Activated CD4-positive, alpha-beta T cell treated with anti-CD3 and anti-CD28 coated beads for 36 hours (primary cell): ENCODE data around the gene ZNF154. TPM values are rescaled to one million over a fixed set of nuclear protein-coding genes. Genes with fewer than 3 reads are reported as not detected.
"Not testable (repeated sequence)": the region's sequence is repeated elsewhere in the genome, so short reads cannot be mapped to it uniquely, and the experiment has no call there.

ENCODE experiments used
- ATAC-seq: fragments of 200-7000 bp; cut with Tn5 transposase; one replicate; pipeline ENCODE4 v1.10.0; 2021; ENCODE audit warnings: mild to moderate bottlenecking, moderate library complexity
- CTCF ChIA-PET: fragments of 350-600 bp; sonication (Branson Sonifier 250); formaldehyde crosslinking; loops from one replicate; lab custom pipeline; 2021; ENCODE audit warnings: antibody characterized with exemption; lab: Charles Lee
- POLR2A ChIA-PET: fragments of 350-600 bp; sonication (Branson Sonifier 250); formaldehyde crosslinking; loops from one replicate; lab custom pipeline; 2021; ENCODE audit warnings: antibody characterized with exemption, inconsistent platforms; lab: Charles Lee
- DNase-seq: peaks from one replicate; pipeline ENCODE4 v3.0.0-alpha.2; 2020
- H3K27ac Mint-ChIP-seq: one replicate; pipeline ENCODE4 v1.8.0; 2021; ENCODE audit warnings: mixed read lengths
- H3K27me3 Mint-ChIP-seq: one replicate; pipeline ENCODE4 v1.8.0; 2021; ENCODE audit warnings: mixed read lengths
- H3K36me3 Mint-ChIP-seq: one replicate; pipeline ENCODE4 v1.8.0; 2021; ENCODE audit warnings: low read depth, mixed read lengths
- H3K4me1 Mint-ChIP-seq: one replicate; pipeline ENCODE4 v1.8.0; 2021; ENCODE audit warnings: mixed read lengths
- H3K4me3 Mint-ChIP-seq: one replicate; pipeline ENCODE4 v1.8.0; 2021; ENCODE audit warnings: mild to moderate bottlenecking, moderate library complexity, mixed read lengths
- H3K9me3 Mint-ChIP-seq: one replicate; pipeline ENCODE4 v1.8.0; 2021; ENCODE audit warnings: low read depth, mixed read lengths
- intact Hi-C, 2 experiments: fragments of 100-400 bp; cut with DNase I in 1 of 2; cut with micrococcal nuclease in 1 of 2; formaldehyde crosslinking; loops; one replicate each; pipeline versions ENCODE4 v1.14.2 to v1.15.1; 2022 to 2024; cut with DNase I, micrococcal nuclease
- total RNA-seq, 2 experiments: library from RNA; stranded (reverse); gene quantifications; one replicate each; pipeline ENCODE4 v1.2.3, GENCODE V29; 2021

The ZNF154 gene
- 1 to 10 TPM; 4.4 to 5.0 TPM for total RNA-seq

DNA sequence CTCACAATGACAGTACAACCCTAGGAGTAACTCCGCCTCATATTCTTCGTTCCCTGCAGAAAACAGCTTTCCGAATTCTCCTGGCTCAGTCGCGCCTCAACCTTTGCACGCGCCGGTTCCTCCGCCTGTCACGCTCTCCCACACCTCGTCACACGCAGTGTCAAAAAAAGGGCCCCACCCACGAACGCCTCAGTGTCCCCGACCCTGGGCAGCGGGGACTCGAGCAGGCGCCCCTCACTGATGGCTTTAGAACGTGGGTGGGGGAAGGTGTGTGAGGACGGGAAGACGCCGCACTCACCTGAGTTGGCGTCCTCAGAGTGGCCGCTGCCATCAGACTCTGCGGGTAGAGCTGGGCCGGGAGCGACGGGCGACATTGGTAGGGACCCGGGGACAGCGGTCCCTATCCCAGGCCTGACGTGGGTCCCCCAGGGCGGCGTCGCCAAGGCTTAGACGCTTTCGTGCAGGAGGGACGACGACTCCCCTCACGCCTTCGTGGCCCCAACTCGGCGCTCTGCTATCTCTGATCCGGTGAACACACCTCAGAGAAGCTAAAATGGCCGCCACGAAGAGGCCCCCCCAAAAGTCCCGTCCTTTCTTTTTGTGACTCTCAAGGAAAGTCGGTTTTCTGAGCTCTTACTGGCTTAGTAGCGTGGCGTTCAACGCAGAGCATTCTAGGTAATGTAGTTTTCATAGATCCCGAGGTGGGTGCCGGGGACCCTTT is at the start of gene ZNF154:
Gene ZNF154 (minus strand): TSS at position 564 of the 721 bp plus-strand sequence. CDS start 233 bp downstream, at position 331.
- Mint-ChIP-seq H3K36me3 (peaks cover 55% of the 10 kb centered on the region), H3K4me3 (peak within 1 kb of the TSS; percentile 79), H3K27me3 (no peaks in the 10 kb centered on the region), H3K4me1 (peaks cover 26% of the 10 kb centered on the region), H3K9me3 (peaks cover 41% of the 10 kb centered on the region), H3K27ac (peak within 1 kb of the TSS; percentile 87)
- peak; percentile 76 for DNase-seq
- peak; percentile 94 for ATAC-seq
- CTCF ChIA-PET: interaction anchor here (0.5 to 1.3 kb wide), 3 partner anchors 17 to 320 kb away, joined by 3 read pairs; no protein-coding TSS in a partner anchor
- intact Hi-C loops: loop anchor here (1.0 to 2.0 kb wide), 3 partner anchors 18 to 28 kb away; partner anchors contain the start of genes ZNF671 (in 2 of the 2) and ZNF551 (in 1 of the 2)
- POLR2A ChIA-PET: interaction anchor here (0.9 to 1.0 kb wide), 4 partner anchors 27 to 319 kb away, joined by 3 to 7 read pairs (median 4); partner anchors contain the start of genes ZNF548, ZNF551 and ZNF587

DNA sequence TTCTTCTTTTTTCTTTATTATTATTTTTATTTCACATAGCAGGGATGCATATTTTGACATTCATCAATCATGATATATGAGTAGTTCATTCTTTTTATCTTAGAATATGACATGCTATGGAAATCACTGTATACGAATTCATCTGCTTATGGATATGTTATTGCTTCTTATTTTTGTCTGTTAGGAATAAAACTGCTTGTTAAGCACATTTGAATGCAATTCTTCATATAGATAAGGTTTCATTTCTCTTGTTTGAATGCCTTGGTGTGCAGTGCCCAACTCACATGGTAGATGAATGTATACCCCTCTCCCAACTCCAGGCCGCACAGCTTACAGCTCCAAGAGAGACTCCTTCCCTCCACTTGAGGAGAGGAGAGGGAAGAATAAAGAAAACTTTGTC is 48.9 kb upstream of the ZNF154 start:
- H3K4me3 Mint-ChIP-seq: no peak overlapping the region
- DNase-seq (no peak), ATAC-seq (no peak)
- CTCF ChIA-PET: no interaction called here
- no peaks in the 10 kb centered on the region for H3K27me3 Mint-ChIP-seq
- POLR2A ChIA-PET: no interaction called here
- H3K9me3 Mint-ChIP-seq: peaks cover 41% of the 10 kb centered on the region
- intact Hi-C loops: no loop called here
- no peak overlapping the region for H3K27ac Mint-ChIP-seq
- no peaks in the 10 kb centered on the region for H3K4me1 Mint-ChIP-seq
- H3K36me3 Mint-ChIP-seq: peaks cover 87% of the 10 kb centered on the region

GRCh38 chr19:57755031-57755430 is 46.0 kb upstream of the ZNF154 start:
- ChIA-PET CTCF (interaction anchor here (0.8 to 1.1 kb wide), 2 partner anchors 9 to 318 kb away, joined by 3 read pairs; no protein-coding TSS in a partner anchor), POLR2A (no interaction called here)
- intact Hi-C loops: no loop called here
- Mint-ChIP-seq H3K27ac (no peak overlapping the region), H3K4me1 (no peaks in the 10 kb centered on the region), H3K9me3 (peaks cover 62% of the 10 kb centered on the region), H3K36me3 (peaks cover 98% of the 10 kb centered on the region), H3K4me3 (no peak overlapping the region), H3K27me3 (no peaks in the 10 kb centered on the region)
- DNase-seq: no peak
- ATAC-seq: no peak

DNA sequence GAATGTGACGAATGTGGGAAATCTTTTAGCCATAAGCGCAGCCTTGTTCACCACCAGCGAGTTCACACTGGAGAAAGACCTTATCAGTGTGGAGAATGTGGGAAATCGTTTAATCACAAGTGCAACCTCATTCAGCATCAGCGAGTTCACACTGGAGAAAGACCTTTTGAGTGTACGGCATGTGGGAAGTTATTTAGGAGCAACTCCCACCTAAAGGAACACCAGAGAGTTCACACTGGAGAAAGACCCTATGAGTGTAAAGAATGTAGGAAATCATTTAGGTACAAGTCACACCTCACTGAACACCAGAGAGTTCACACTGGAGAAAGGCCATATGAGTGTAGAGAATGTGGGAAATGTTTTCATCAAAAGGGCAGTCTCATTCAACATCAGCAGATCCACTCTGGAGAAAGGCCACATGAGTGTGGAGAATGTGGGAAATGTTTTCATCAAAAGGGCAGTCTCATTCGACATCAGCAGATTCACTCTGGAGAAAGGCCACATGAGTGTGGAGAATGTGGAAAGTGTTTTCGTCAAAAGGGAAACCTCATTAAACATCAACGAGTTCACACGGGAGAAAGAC is 45.2 kb upstream of the ZNF154 start:
- POLR2A ChIA-PET: no interaction called here
- peaks cover 3% of the 10 kb centered on the region for H3K4me1 Mint-ChIP-seq
- ATAC-seq: no peak
- H3K9me3 Mint-ChIP-seq: peaks cover 61% of the 10 kb centered on the region
- intact Hi-C loops: no loop called here
- H3K36me3 Mint-ChIP-seq: peaks cover 98% of the 10 kb centered on the region
- H3K4me3 Mint-ChIP-seq: no peak overlapping the region
- CTCF ChIA-PET: no interaction called here
- DNase-seq: no peak
- no peaks in the 10 kb centered on the region for H3K27me3 Mint-ChIP-seq
- H3K27ac Mint-ChIP-seq: no peak overlapping the region

- H3K36me3 Mint-ChIP-seq: peaks cover 66% of the 10 kb centered on the region
- ATAC-seq (no peak), DNase-seq (no peak)
- no peak overlapping the region for H3K27ac Mint-ChIP-seq
- no peaks in the 10 kb centered on the region for H3K27me3 Mint-ChIP-seq
- POLR2A ChIA-PET: interaction anchor here (1.9 kb wide), 1 partner anchor 21 kb away, joined by 8 read pairs; the partner anchor contains the start of gene ZNF671
- intact Hi-C loops: loop anchor here in 1 of 2 experiments (5.0 kb wide), 1 partner anchor 64 kb away; the partner anchor contains the start of gene ZNF552
- peaks cover 40% of the 10 kb centered on the region for H3K9me3 Mint-ChIP-seq
- CTCF ChIA-PET: no interaction called here
- peak overlapping the region; percentile 93 for H3K4me3 Mint-ChIP-seq
- peaks cover 15% of the 10 kb centered on the region for H3K4me1 Mint-ChIP-seq
Observed at GRCh38 chr19:57748029-57748428, 39.0 kb upstream of the ZNF154 start.

- Mint-ChIP-seq H3K4me3 (peak overlapping the region; percentile 93), H3K36me3 (peaks cover 60% of the 10 kb centered on the region), H3K27ac (peak overlapping the region; percentile 98), H3K4me1 (peaks cover 15% of the 10 kb centered on the region), H3K9me3 (peaks cover 34% of the 10 kb centered on the region), H3K27me3 (no peaks in the 10 kb centered on the region)
- POLR2A ChIA-PET: interaction anchor here (0.7 to 1.9 kb wide), 2 partner anchors 20 to 197 kb away, joined by 3 to 8 read pairs; partner anchors contain the start of gene ZNF671
- intact Hi-C loops: loop anchor here (2.0 to 5.0 kb wide), 3 partner anchors 65 to 407 kb away; partner anchors contain the start of genes ZNF416 (in 1 of the 2) and ZNF552 (in 1 of the 2)
- CTCF ChIA-PET: interaction anchor here (1.2 kb wide), 1 partner anchor 13 kb away, joined by 3 read pairs; no protein-coding TSS in a partner anchor
- no peak for DNase-seq
- no peak for ATAC-seq
Observed at GRCh38 chr19:57747472-57747807, 38.4 kb upstream of the ZNF154 start.

- Mint-ChIP-seq H3K36me3 (peaks cover 54% of the 10 kb centered on the region), H3K27ac (peak within 1 kb of the TSS; percentile 98), H3K9me3 (peaks cover 29% of the 10 kb centered on the region), H3K4me3 (peak within 1 kb of the TSS; percentile 93), H3K4me1 (peaks cover 15% of the 10 kb centered on the region), H3K27me3 (no peaks in the 10 kb centered on the region)
- ATAC-seq (peak; percentile 98), DNase-seq (peak; percentile 89)
- ChIA-PET POLR2A (interaction anchor here (0.7 to 1.9 kb wide), 4 partner anchors 20 to 198 kb away, joined by 3 to 8 read pairs (median 4); partner anchors contain the start of genes ZNF211 and ZNF671), CTCF (interaction anchor here (1.2 kb wide), 1 partner anchor 13 kb away, joined by 3 read pairs; no protein-coding TSS in a partner anchor)
- intact Hi-C loops: loop anchor here (1.0 to 5.0 kb wide), 13 partner anchors 20 to 408 kb away; partner anchors contain the start of genes ZNF552 (in 2 of the 2), ZNF586 (in 2 of the 2), ZNF17 (in 1 of the 2) and ZNF211 (in 1 of the 2)
Observed at GRCh38 chr19:57746580-57747471, 37.8 kb upstream of the ZNF154 start, which contains the start of gene ZNF776. ZNF776 (plus strand) TSS chr19:57746815; CDS start chr19:57747059, 244 bp downstream.

GRCh38 chr19:57738770-57739169 is 29.8 kb upstream of the ZNF154 start:
- H3K9me3 Mint-ChIP-seq, ATAC-seq, H3K4me1 Mint-ChIP-seq, H3K4me3 Mint-ChIP-seq, H3K27me3 Mint-ChIP-seq, POLR2A ChIA-PET, H3K36me3 Mint-ChIP-seq, H3K27ac Mint-ChIP-seq, DNase-seq: not testable (repeated sequence)
- intact Hi-C loops: loop anchor here (1.0 to 5.0 kb wide), 3 partner anchors 164 to 419 kb away; no protein-coding TSS in a partner anchor
- CTCF ChIA-PET: interaction anchor here (1.7 kb wide), 1 partner anchor 11 kb away, joined by 3 read pairs; the partner anchor contains the start of gene ZNF671

- H3K4me1 Mint-ChIP-seq, POLR2A ChIA-PET, H3K27ac Mint-ChIP-seq, H3K36me3 Mint-ChIP-seq, H3K9me3 Mint-ChIP-seq, H3K4me3 Mint-ChIP-seq, H3K27me3 Mint-ChIP-seq, ATAC-seq: not testable (repeated sequence)
- intact Hi-C loops: loop anchor here (1.0 to 5.0 kb wide), 3 partner anchors 164 to 419 kb away; no protein-coding TSS in a partner anchor
- CTCF ChIA-PET: interaction anchor here (1.2 to 1.7 kb wide), 2 partner anchors 11 to 77 kb away, joined by 3 read pairs; partner anchors contain the start of gene ZNF671
- DNase-seq: peak; percentile 61
Observed at GRCh38 chr19:57738320-57738719, 29.3 kb upstream of the ZNF154 start.

- POLR2A ChIA-PET: no interaction called here
- Mint-ChIP-seq H3K4me1 (peaks cover 5% of the 10 kb centered on the region), H3K9me3 (peaks cover 59% of the 10 kb centered on the region), H3K27ac (no peak overlapping the region), H3K27me3 (no peaks in the 10 kb centered on the region), H3K4me3 (no peak overlapping the region), H3K36me3 (peaks cover 76% of the 10 kb centered on the region)
- intact Hi-C loops: loop anchor here in 1 of 2 experiments (10.0 kb wide), 1 partner anchor 616 kb away; no protein-coding TSS in a partner anchor
- CTCF ChIA-PET: no interaction called here
- ATAC-seq (no peak), DNase-seq (no peak)
Observed at GRCh38 chr19:57720878-57721277, 11.9 kb upstream of the ZNF154 start.
